CD4-positive, alpha-beta memory T cell (primary cell): ENCODE data around the gene ETS2. TPM values are rescaled to one million over a fixed set of nuclear protein-coding genes. Genes with fewer than 3 reads are reported as not detected.

ENCODE experiments used
- CTCF ChIA-PET: fragments of 350-600 bp; sonication (Branson Sonifier 250); formaldehyde crosslinking; loops from one replicate; lab custom pipeline; 2021; ENCODE audit warnings: inconsistent platforms; ENCODE audit not compliant: partially characterized antibody; lab: Charles Lee
- POLR2A ChIA-PET: fragments of 350-600 bp; sonication (Branson Sonifier 250); formaldehyde crosslinking; loops from one replicate; lab custom pipeline; 2021; ENCODE audit not compliant: partially characterized antibody; lab: Charles Lee
- DNase-seq, 5 donors: peaks; one replicate each; pipeline versions ENCODE4 v3.0.0 to v3.0.0-alpha.2; 2020 to 2022; ENCODE audit warnings: mixed read lengths in 1 of 5
- H3K27ac ChIP-seq: one replicate; pipeline ENCODE4 v1.7.0; 2013; ENCODE audit warnings: low read depth, low read length
- H3K27me3 ChIP-seq: 2 replicates; pipeline ENCODE4 v1.7.0; 2013; ENCODE audit warnings: mild to moderate bottlenecking, low read length, moderate library complexity; ENCODE audit not compliant: insufficient read depth
- H3K36me3 ChIP-seq: 2 replicates; pipeline ENCODE4 v1.7.0; 2013; ENCODE audit warnings: mild to moderate bottlenecking, low read length, moderate library complexity; ENCODE audit not compliant: insufficient read depth
- H3K4me1 ChIP-seq: 2 replicates; pipeline ENCODE4 v1.7.0; 2013; ENCODE audit warnings: mild to moderate bottlenecking, low read length, moderate library complexity; ENCODE audit not compliant: insufficient read depth
- H3K4me3 ChIP-seq, 2 donors: one replicate each; pipeline ENCODE4 v1.7.0; 2013; ENCODE audit warnings: low read length in 2 of 2, mild to moderate bottlenecking in 1 of 2
- H3K9me3 ChIP-seq, 2 donors: one replicate each; pipeline ENCODE4 v1.7.0; 2013; ENCODE audit warnings: low read length in 2 of 2, control low read depth in 1 of 2; ENCODE audit not compliant: control insufficient read depth in 1 of 2
- H3K27ac Mint-ChIP-seq, 7 donors: one replicate each; pipeline ENCODE4 v1.8.0; 2020 to 2021; ENCODE audit warnings: mixed read lengths in 7 of 7, mild to moderate bottlenecking in 6 of 7, inconsistent platforms in 3 of 7, moderate library complexity in 3 of 7
- H3K27me3 Mint-ChIP-seq, 2 donors: one replicate each; pipeline ENCODE4 v1.8.0; 2020 to 2021; ENCODE audit warnings: mixed read lengths in 2 of 2
- H3K36me3 Mint-ChIP-seq, 2 donors: one replicate each; pipeline ENCODE4 v1.8.0; 2020 to 2021; ENCODE audit warnings: mixed read lengths in 2 of 2, inconsistent platforms in 1 of 2, mild to moderate bottlenecking in 1 of 2
- H3K4me1 Mint-ChIP-seq, 4 donors: one replicate each; pipeline ENCODE4 v1.8.0; 2020 to 2021; ENCODE audit warnings: mixed read lengths in 4 of 4, mild to moderate bottlenecking in 1 of 4
- H3K4me3 Mint-ChIP-seq, 8 donors: one replicate each; pipeline ENCODE4 v1.8.0; 2020 to 2021; ENCODE audit warnings: mixed read lengths in 8 of 8, mild to moderate bottlenecking in 7 of 8, moderate library complexity in 6 of 8, inconsistent platforms in 3 of 8
- H3K9me3 Mint-ChIP-seq, 8 donors: one replicate each; pipeline ENCODE4 v1.8.0; 2020 to 2021; ENCODE audit warnings: mixed read lengths in 8 of 8, mild to moderate bottlenecking in 5 of 8, inconsistent platforms in 3 of 8, moderate library complexity in 1 of 8
- intact Hi-C: fragments of 100-400 bp; cut with micrococcal nuclease; formaldehyde crosslinking; loops from one replicate; pipeline ENCODE4 v1.15.1; 2023
- polyA plus RNA-seq, 2 donors: library from polyadenylated mRNA; unstranded; fragments of 300-500 nt; fragmentation: Illumina TruSeq; gene quantifications; one replicate each; pipeline ENCODE4 v1.2.3, GENCODE V29; 2021
- total RNA-seq, 2 experiments: library from RNA; stranded (reverse); gene quantifications; one replicate each; pipeline ENCODE4 v1.2.3, GENCODE V29; 2021

ETS2 gene
- total and polyA plus RNA-seq, 4 experiments from 2014 or later: 3.0 to 15.2 (median 11.6) TPM

DNA sequence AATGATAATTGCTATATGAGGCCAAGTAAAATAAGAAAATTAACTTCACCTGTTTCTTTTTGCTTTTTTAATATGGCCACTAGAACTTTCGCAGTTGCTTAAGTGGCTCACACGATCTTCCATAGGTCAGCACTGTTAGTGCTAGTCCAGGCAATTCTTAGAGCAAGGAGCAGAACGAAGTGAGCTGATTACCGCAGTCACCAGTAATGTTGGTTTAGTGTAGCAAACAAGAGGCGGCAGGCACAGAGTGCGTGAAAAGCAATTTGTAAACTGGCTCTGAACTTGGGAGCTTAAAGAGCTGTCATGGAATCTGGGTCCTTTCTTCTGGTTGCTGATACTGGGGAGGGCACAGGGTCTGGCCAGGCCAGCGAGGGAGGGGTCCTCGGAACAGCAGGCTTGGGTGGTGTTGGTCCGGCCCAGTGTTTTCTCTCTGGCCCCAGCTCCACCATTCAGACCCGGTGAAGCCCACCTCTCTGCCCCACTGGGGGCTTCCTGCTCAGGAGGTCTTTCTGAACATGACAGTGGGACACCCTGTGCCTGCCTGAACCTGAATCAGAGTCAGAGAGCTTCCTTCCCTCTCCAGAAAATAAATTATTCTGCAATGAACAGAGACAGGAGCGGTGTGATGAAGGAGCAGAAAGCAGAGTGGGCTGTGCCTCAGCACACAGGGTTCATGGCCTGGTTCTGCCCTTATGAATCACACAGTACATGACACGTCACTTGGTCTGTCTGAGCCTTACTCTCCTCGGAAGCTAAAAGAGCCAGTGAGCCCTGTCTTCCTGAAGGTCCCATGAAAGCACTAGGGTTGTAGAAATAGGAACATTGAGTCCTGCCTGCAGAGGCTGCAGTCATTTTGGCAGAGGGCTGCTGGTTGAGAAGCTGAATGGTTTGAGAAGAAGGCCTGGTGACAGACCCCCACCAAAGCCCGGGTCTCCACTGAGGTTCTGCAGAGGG lies 11.9 kb downstream of the ETS2 start:
- H3K36me3 ChIP-seq: peaks cover 82% of the 10 kb centered on the region
- no peaks in the 10 kb centered on the region for H3K27me3 ChIP-seq
- no peaks in the 10 kb centered on the region for H3K4me1 ChIP-seq
- peaks cover 0 to 2% (median 0%) of the 10 kb centered on the region in 8 donors for H3K9me3 Mint-ChIP-seq
- no peak overlapping the region for H3K27ac ChIP-seq
- no peak for DNase-seq
- ChIA-PET POLR2A (no interaction called here), CTCF (no interaction called here)
- H3K27ac Mint-ChIP-seq: no peak overlapping the region
- H3K4me1 Mint-ChIP-seq: peaks cover 0 to 4% (median 2%) of the 10 kb centered on the region in 4 donors
- peaks cover 91% of the 10 kb centered on the region in 2 donors for H3K36me3 Mint-ChIP-seq
- no peak overlapping the region for H3K4me3 ChIP-seq
- H3K4me3 Mint-ChIP-seq: no peak overlapping the region
- H3K9me3 ChIP-seq: no peaks in the 10 kb centered on the region
- no peaks in the 10 kb centered on the region for H3K27me3 Mint-ChIP-seq
- intact Hi-C loops: no loop called here

DNA sequence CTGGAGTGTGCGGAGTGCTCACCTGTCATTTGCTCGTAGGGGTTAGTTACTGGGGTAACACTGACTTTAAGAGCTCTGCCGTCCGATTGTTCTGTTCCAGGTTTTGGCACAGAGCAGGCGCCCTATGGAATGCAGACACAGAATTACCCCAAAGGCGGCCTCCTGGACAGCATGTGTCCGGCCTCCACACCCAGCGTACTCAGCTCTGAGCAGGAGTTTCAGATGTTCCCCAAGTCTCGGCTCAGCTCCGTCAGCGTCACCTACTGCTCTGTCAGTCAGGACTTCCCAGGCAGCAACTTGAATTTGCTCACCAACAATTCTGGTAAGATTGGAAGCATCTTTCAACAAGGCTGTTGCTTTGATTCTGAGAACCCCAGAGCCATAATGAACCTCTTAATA lies 12.6 kb downstream of the ETS2 start:
- H3K27ac ChIP-seq: no peak overlapping the region
- intact Hi-C loops: no loop called here
- Mint-ChIP-seq H3K27me3 (no peaks in the 10 kb centered on the region), H3K27ac (no peak overlapping the region), H3K36me3 (peaks cover 89 to 93% of the 10 kb centered on the region in 2 donors), H3K9me3 (peaks cover 0 to 2% (median 0%) of the 10 kb centered on the region in 8 donors), H3K4me1 (peaks cover 0 to 4% (median 2%) of the 10 kb centered on the region in 4 donors), H3K4me3 (no peak overlapping the region)
- H3K27me3 ChIP-seq: no peaks in the 10 kb centered on the region
- no peaks in the 10 kb centered on the region for H3K4me1 ChIP-seq
- no peak overlapping the region for H3K4me3 ChIP-seq
- DNase-seq: no peak
- peaks cover 85% of the 10 kb centered on the region for H3K36me3 ChIP-seq
- H3K9me3 ChIP-seq: no peaks in the 10 kb centered on the region
- ChIA-PET POLR2A (no interaction called here), CTCF (no interaction called here)

GRCh38 chr21:38819051-38819718 lies 13.5 kb downstream of the ETS2 start:
- H3K9me3 Mint-ChIP-seq: peaks cover 0 to 2% (median 0%) of the 10 kb centered on the region in 8 donors
- H3K9me3 ChIP-seq: no peaks in the 10 kb centered on the region
- no peak overlapping the region for H3K4me3 Mint-ChIP-seq
- ChIA-PET CTCF (no interaction called here), POLR2A (no interaction called here)
- no peaks in the 10 kb centered on the region for H3K4me1 ChIP-seq
- intact Hi-C loops: no loop called here
- H3K27ac Mint-ChIP-seq: no peak overlapping the region
- no peak overlapping the region for H3K27ac ChIP-seq
- peaks cover 93 to 96% of the 10 kb centered on the region in 2 donors for H3K36me3 Mint-ChIP-seq
- no peak overlapping the region for H3K4me3 ChIP-seq
- no peak for DNase-seq
- H3K27me3 Mint-ChIP-seq: no peaks in the 10 kb centered on the region
- no peaks in the 10 kb centered on the region for H3K27me3 ChIP-seq
- H3K4me1 Mint-ChIP-seq: peaks cover 0 to 4% (median 2%) of the 10 kb centered on the region in 4 donors
- H3K36me3 ChIP-seq: peaks cover 83% of the 10 kb centered on the region

- Histone ChIP-seq H3K4me1 (no peaks in the 10 kb centered on the region), H3K27me3 (no peaks in the 10 kb centered on the region), H3K36me3 (peaks cover 77% of the 10 kb centered on the region), H3K4me3 (no peak overlapping the region), H3K27ac (no peak overlapping the region), H3K9me3 (no peaks in the 10 kb centered on the region)
- POLR2A ChIA-PET: no interaction called here
- peaks cover 0 to 4% (median under 1%) of the 10 kb centered on the region in 4 donors for H3K4me1 Mint-ChIP-seq
- H3K36me3 Mint-ChIP-seq: peaks cover 91 to 94% of the 10 kb centered on the region in 2 donors
- no peaks in the 10 kb centered on the region for H3K27me3 Mint-ChIP-seq
- no peak overlapping the region for H3K4me3 Mint-ChIP-seq
- CTCF ChIA-PET: no interaction called here
- no peak overlapping the region for H3K27ac Mint-ChIP-seq
- H3K9me3 Mint-ChIP-seq: peaks cover 0 to 2% (median 0%) of the 10 kb centered on the region in 8 donors
- intact Hi-C loops: no loop called here
- DNase-seq: no peak
Observed at GRCh38 chr21:38819719-38820159, 14.0 kb downstream of the ETS2 start.

GRCh38 chr21:38820471-38821239 lies 14.9 kb downstream of the ETS2 start:
- intact Hi-C loops: no loop called here
- Mint-ChIP-seq H3K4me3 (no peak overlapping the region), H3K27me3 (no peaks in the 10 kb centered on the region), H3K4me1 (no peaks in the 10 kb centered on the region), H3K9me3 (peaks cover 0 to 2% (median 0%) of the 10 kb centered on the region in 8 donors), H3K36me3 (peaks cover 82 to 85% of the 10 kb centered on the region in 2 donors), H3K27ac (peak overlapping the region in 1 of 7 donors; percentile 10)
- no peak for DNase-seq
- peaks cover 69% of the 10 kb centered on the region for H3K36me3 ChIP-seq
- H3K4me3 ChIP-seq: no peak overlapping the region
- H3K27ac ChIP-seq: no peak overlapping the region
- CTCF ChIA-PET: interaction anchor here (0.7 kb wide), 1 partner anchor 12 kb away, joined by 3 read pairs; no protein-coding TSS in a partner anchor
- H3K9me3 ChIP-seq: no peaks in the 10 kb centered on the region
- POLR2A ChIA-PET: no interaction called here
- H3K4me1 ChIP-seq: no peaks in the 10 kb centered on the region
- H3K27me3 ChIP-seq: no peaks in the 10 kb centered on the region

- peak overlapping the region in 1 of 7 donors; percentile 10 for H3K27ac Mint-ChIP-seq
- no peaks in the 10 kb centered on the region for H3K27me3 ChIP-seq
- no peak for DNase-seq
- ChIA-PET CTCF (interaction anchor here (0.7 kb wide), 1 partner anchor 13 kb away, joined by 3 read pairs; no protein-coding TSS in a partner anchor), POLR2A (no interaction called here)
- no peak overlapping the region for H3K4me3 ChIP-seq
- no peaks in the 10 kb centered on the region for H3K9me3 ChIP-seq
- peaks cover 80 to 83% of the 10 kb centered on the region in 2 donors for H3K36me3 Mint-ChIP-seq
- peaks cover 0 to 4% (median under 1%) of the 10 kb centered on the region in 8 donors for H3K9me3 Mint-ChIP-seq
- no peak overlapping the region for H3K27ac ChIP-seq
- intact Hi-C loops: no loop called here
- no peaks in the 10 kb centered on the region for H3K4me1 ChIP-seq
- no peaks in the 10 kb centered on the region for H3K27me3 Mint-ChIP-seq
- H3K36me3 ChIP-seq: peaks cover 67% of the 10 kb centered on the region
- no peaks in the 10 kb centered on the region for H3K4me1 Mint-ChIP-seq
- no peak overlapping the region for H3K4me3 Mint-ChIP-seq
Observed at GRCh38 chr21:38821248-38821647, 15.5 kb downstream of the ETS2 start.
